ENCODE results near the gene TNFRSF1A.
"Not testable (repeated sequence)": the region's sequence is repeated elsewhere in the genome, so short reads cannot be mapped to it uniquely, and the experiment has no call there.

- not testable (repeated sequence) for TF ChIP-seq CTCF (IDR thresholded peaks at IDR 0.05; ENCODE audit: insufficient read depth, low read length, poor library complexity, severe bottlenecking); EZH2phosphoT487 (conservative IDR thresholded peaks at IDR 0.05; ENCODE audit: low read length)
Observed at GRCh38 chr12:6289081-6289480, 52.8 kb downstream of the TNFRSF1A start.

Measured in SU-DHL-6 (cell line).